H1 (cell line): ENCODE data around the gene THBS1. TPM values are rescaled to one million over a fixed set of nuclear protein-coding genes. Genes with fewer than 3 reads are reported as not detected.

Source experiments
- CTCF ChIA-PET: fragments of 300-600 bp; sonication (Branson Sonifier 250); formaldehyde crosslinking; loops from one replicate; lab custom pipeline; 2021; ENCODE audit not compliant: partially characterized antibody; lab: Charles Lee
- POLR2A ChIA-PET: fragments of 300-600 bp; sonication (Branson Sonifier 250); formaldehyde crosslinking; loops from one replicate; lab custom pipeline; 2021; ENCODE audit warnings: inconsistent platforms; ENCODE audit not compliant: partially characterized antibody; lab: Charles Lee
- DNase-seq, 2 experiments: peaks; one replicate each; pipeline versions ENCODE4 v3.0.0 to v3.0.0-alpha.2; 2010 to 2022; ENCODE audit warnings: low spot score in 2 of 2, low read depth in 1 of 2, mixed read lengths in 1 of 2
- FAIRE-seq: peaks from 2 replicates; lab custom pipeline; 2011; peaks lifted over from hg19 to GRCh38; lab: Jason Lieb, UNC
- H2AFZ ChIP-seq: 2 replicates; pipeline ENCODE4 v1.8.1; 2012; ENCODE audit warnings: low read length, inconsistent platforms
- H2AK5ac ChIP-seq: 2 replicates; pipeline ENCODE4 v1.6.1; 2013; ENCODE audit warnings: low read depth, low read length
- H2BK120ac ChIP-seq: replicated peaks from 2 replicates; pipeline ENCODE3; 2013; ENCODE audit warnings: low read depth, low read length, inconsistent platforms
- H2BK12ac ChIP-seq: 2 replicates; pipeline ENCODE4 v1.6.1; 2013; ENCODE audit warnings: low read depth, low read length
- H2BK15ac ChIP-seq: 2 replicates; pipeline ENCODE4 v1.6.1; 2013; ENCODE audit warnings: low read length
- H2BK20ac ChIP-seq: 2 replicates; pipeline ENCODE4 v1.6.1; 2013; ENCODE audit warnings: low read length
- H2BK5ac ChIP-seq: 2 replicates; pipeline ENCODE4 v1.6.1; 2013; ENCODE audit warnings: low read depth, low read length
- H3K14ac ChIP-seq: 2 replicates; pipeline ENCODE4 v1.6.1; 2013; ENCODE audit warnings: inconsistent platforms; ENCODE audit not compliant: insufficient read length
- H3K18ac ChIP-seq: 2 replicates; pipeline ENCODE4 v1.6.1; 2013; ENCODE audit warnings: low read length; ENCODE audit errors: extremely low read depth
- H3K23ac ChIP-seq: 2 replicates; pipeline ENCODE4 v1.6.1; 2013; ENCODE audit warnings: inconsistent platforms; ENCODE audit not compliant: insufficient read length
- H3K23me2 ChIP-seq: 2 replicates; pipeline ENCODE4 v1.6.1; 2013; ENCODE audit warnings: low read depth, low read length
- H3K27ac ChIP-seq: 2 replicates; pipeline ENCODE4 v1.6.1; 2011; ENCODE audit warnings: low read depth, low read length, inconsistent platforms
- H3K27me3 ChIP-seq, 4 experiments: replicated peaks in 1 of 4; 1 replicate in 1 of 4; 2 replicates in 3 of 4; pipeline versions ENCODE4 v1.6.1 to v1.8.1; 2011 to 2013; ENCODE audit warnings: low read length in 3 of 4, mild to moderate bottlenecking in 3 of 4, inconsistent platforms in 2 of 4, mixed read lengths in 2 of 4, moderate library complexity in 1 of 4; ENCODE audit not compliant: control insufficient read depth in 3 of 4, insufficient read depth in 3 of 4; ENCODE audit errors: extremely low read depth in 1 of 4
- H3K36me3 ChIP-seq, 4 experiments: 2 replicates each; pipeline versions ENCODE4 v1.6.1 to v1.8.1; 2011 to 2013; ENCODE audit warnings: mild to moderate bottlenecking in 4 of 4, low read length in 3 of 4, moderate library complexity in 2 of 4, control low read depth in 1 of 4, inconsistent platforms in 1 of 4; ENCODE audit not compliant: insufficient read depth in 4 of 4, control insufficient read depth in 2 of 4
- H3K4ac ChIP-seq: replicated peaks from 2 replicates; pipeline ENCODE3; 2013; ENCODE audit warnings: low read length, low read depth, mixed read lengths, inconsistent platforms; ENCODE audit not compliant: insufficient read length
- H3K4me1 ChIP-seq, 4 experiments: replicated peaks in 1 of 4; 1 replicate in 1 of 4; 2 replicates in 3 of 4; pipeline versions ENCODE4 v1.6.1 to v1.8.1; 2011 to 2013; ENCODE audit warnings: low read length in 3 of 4, inconsistent platforms in 2 of 4, mixed read lengths in 1 of 4; ENCODE audit not compliant: insufficient read depth in 4 of 4, control insufficient read depth in 3 of 4
- H3K4me2 ChIP-seq, 2 experiments: 2 replicates each; pipeline versions ENCODE4 v1.6.1 to v1.8.1; 2011 to 2013; ENCODE audit warnings: low read depth in 2 of 2, low read length in 2 of 2, control low read depth in 1 of 2, inconsistent platforms in 1 of 2, mild to moderate bottlenecking in 1 of 2; ENCODE audit not compliant: insufficient read depth in 1 of 2
- H3K4me3 ChIP-seq, 4 experiments: fragments of 200-600, 300-600 bp in 1 of 4; sonication (generic), shearing (Covaris generic), sonication (Bioruptor Twin) in 1 of 4; 2 replicates each; pipeline versions ENCODE4 v1.5.1 to v1.8.1; 2011 to 2016; ENCODE audit warnings: low read length in 4 of 4, low read depth in 3 of 4, control low read depth in 2 of 4, inconsistent platforms in 2 of 4, mild to moderate bottlenecking in 2 of 4, mixed read lengths in 1 of 4, moderate library complexity in 1 of 4; ENCODE audit not compliant: insufficient read depth in 2 of 4; ENCODE audit errors: extremely low read depth in 1 of 4
- H3K56ac ChIP-seq: replicated peaks from 2 replicates; pipeline ENCODE3; 2013; ENCODE audit warnings: low read depth, mild to moderate bottlenecking, mixed read lengths, low read length, inconsistent platforms; ENCODE audit not compliant: insufficient read length
- H3K79me1 ChIP-seq: 2 replicates; pipeline ENCODE4 v1.6.1; 2013; ENCODE audit warnings: low read depth, low read length, control low read depth
- H3K79me2 ChIP-seq, 2 experiments: 2 replicates each; pipeline versions ENCODE4 v1.6.1 to v1.8.1; 2012 to 2013; ENCODE audit warnings: low read length in 2 of 2, mild to moderate bottlenecking in 2 of 2, inconsistent platforms in 1 of 2; ENCODE audit not compliant: insufficient read depth in 2 of 2, control insufficient read depth in 1 of 2
- H3K9ac ChIP-seq, 4 experiments: replicated peaks in 1 of 4; 1 replicate in 1 of 4; 2 replicates in 3 of 4; pipeline versions ENCODE4 v1.6.1 to v1.8.1; 2011 to 2013; ENCODE audit warnings: low read depth in 3 of 4, low read length in 3 of 4, control low read depth in 2 of 4, mild to moderate bottlenecking in 2 of 4, moderate library complexity in 2 of 4, inconsistent platforms in 1 of 4; ENCODE audit errors: extremely low read depth in 1 of 4
- H3K9me3 ChIP-seq, 2 experiments: 2 replicates each; pipeline versions ENCODE4 v1.6.1 to v1.8.1; 2012 to 2013; ENCODE audit warnings: mild to moderate bottlenecking in 2 of 2, moderate library complexity in 2 of 2, control low read depth in 1 of 2, inconsistent platforms in 1 of 2, low read depth in 1 of 2, low read length in 1 of 2, mixed read lengths in 1 of 2; ENCODE audit not compliant: insufficient read depth in 2 of 2
- H4K20me1 ChIP-seq, 2 experiments: replicated peaks in 1 of 2; 2 replicates each; pipeline versions ENCODE3 to v1.8.1; 2011 to 2013; ENCODE audit warnings: inconsistent platforms in 2 of 2, low read length in 2 of 2, mild to moderate bottlenecking in 1 of 2; ENCODE audit not compliant: insufficient read depth in 2 of 2, control insufficient read depth in 1 of 2
- H4K5ac ChIP-seq: 2 replicates; pipeline ENCODE4 v1.6.1; 2013; ENCODE audit warnings: low read length, low read depth, mixed read lengths, inconsistent platforms; ENCODE audit not compliant: insufficient read length
- H4K8ac ChIP-seq: 2 replicates; pipeline ENCODE4 v1.8.0; 2013; ENCODE audit warnings: mild to moderate bottlenecking, moderate library complexity, low read length, inconsistent platforms; ENCODE audit not compliant: insufficient read depth; ENCODE audit errors: extremely low read depth
- H4K91ac ChIP-seq: replicated peaks from 2 replicates; pipeline ENCODE3; 2013; ENCODE audit warnings: low read length, mixed read lengths, inconsistent platforms; ENCODE audit not compliant: insufficient read length
- CBX8 ChIP-seq: fragments of 300-800, 300-1000 bp; sonication (generic); IDR thresholded peaks from 2 replicates; pipeline ENCODE4 v1.7.1; 2016; ENCODE audit warnings: low read depth, low read length, borderline replicate concordance
- EZH2 ChIP-seq: fragments of 200-600 bp; sonication (generic); IDR thresholded peaks from 2 replicates; pipeline ENCODE4 v1.7.1; 2012; ENCODE audit warnings: low read depth, mild to moderate bottlenecking, moderate library complexity, low read length, inconsistent platforms; ENCODE audit not compliant: severe bottlenecking
- POLR2A ChIP-seq, 2 experiments: IDR thresholded peaks; 1 replicate in 1 of 2; 2 replicates in 1 of 2; pipeline ENCODE4 v1.6.1; 2011; ENCODE audit warnings: low read depth in 2 of 2, low read length in 2 of 2, mild to moderate bottlenecking in 2 of 2; ENCODE audit errors: control extremely low read depth in 1 of 2
- POLR2AphosphoS5 ChIP-seq: IDR thresholded peaks from 2 replicates; pipeline ENCODE4 v1.6.1; 2011; ENCODE audit warnings: low read depth, low read length
- TBP ChIP-seq: IDR thresholded peaks from 2 replicates; pipeline ENCODE4 v1.6.1; 2011; ENCODE audit warnings: low read depth, low read length, improper control_type of control experiment
- TEAD4 ChIP-seq: IDR thresholded peaks from 2 replicates; pipeline ENCODE4 v1.6.1; 2012; ENCODE audit warnings: low read depth, low read length, inconsistent platforms, mixed read lengths
- WGBS, 2 experiments: shearing (Covaris generic) in 1 of 2; methylation state at CpG; one replicate each; pipeline versions ENCODE4 v1.1.6 to v1.1.7; 2013 to 2015; ENCODE audit warnings: low lambda C conversion rate in 2 of 2, mixed read lengths in 2 of 2, inconsistent platforms in 1 of 2, low coverage in 1 of 2, missing lambda C conversion rate in 1 of 2; ENCODE audit not compliant: insufficient replicate concordance in 2 of 2, insufficient coverage in 1 of 2, insufficient read length in 1 of 2; ENCODE audit errors: extremely low coverage in 1 of 2, missing lambda C conversion rate in 1 of 2; 5-methylcytosine and 5-hydroxymethylcytosine counted together
- polyA plus RNA-seq, 7 experiments: library from polyadenylated mRNA; depleted of rRNA in 3 of 7; stranded (reverse) in 5 of 7; unstranded in 2 of 7; fragments of >200 nt in 5 of 7; fragments of 200-250 nt in 2 of 7; gene quantifications; 1 replicate in 5 of 7; 2 replicates in 1 of 7; 4 replicates in 1 of 7; pipeline versions ENCODE4 v1.2.1 to v1.2.3, GENCODE V29; 2011 to 2013; ENCODE audit warnings: missing spikeins in 2 of 7, mixed read lengths in 2 of 7
- total RNA-seq: library from RNA; stranded (reverse); fragmentation: NEBNext Ultra II Directional; extraction: Animal tissue kit (Norgen Biotek cat#: 25700); gene quantifications from 2 replicates; pipeline ENCODE4 v1.2.1, GENCODE V29; 2021
- TF ChIP-seq, protein P1 (sequence below), 3 experiments: IDR thresholded peaks; 1 replicate in 2 of 3; 2 replicates in 1 of 3; pipeline versions ENCODE4 v1.5.1 to v1.6.1; 2011; ENCODE audit warnings: low read length in 3 of 3, mild to moderate bottlenecking in 3 of 3, inconsistent platforms in 2 of 3, low read depth in 1 of 3, moderate library complexity in 1 of 3; ENCODE audit not compliant: insufficient read depth in 1 of 3; ENCODE audit errors: control extremely low read depth in 1 of 3

The THBS1 gene
- total and polyA plus RNA-seq, 2 of the 8 experiments (the other 6 are each of a cell fraction or from before 2014, with no cell fraction given): 10.3 to 63.3 TPM

GRCh38 chr15:39592500-39592899 is 11.6 kb downstream of the THBS1 start:
- Histone ChIP-seq H4K5ac (no peak overlapping the region), H2AFZ (no peak overlapping the region), H3K14ac (no peak overlapping the region), H3K4ac (no peak overlapping the region), H3K23me2 (no peaks in the 10 kb centered on the region), H2AK5ac (no peak overlapping the region), H2BK120ac (no peak overlapping the region), H3K27ac (no peak overlapping the region), H3K79me1 (no peaks in the 10 kb centered on the region), H4K8ac (no peak overlapping the region; the same call in 1 of the 2 replicates), H2BK15ac (no peak overlapping the region), H3K9ac (no peak overlapping the region), H3K56ac (no peak overlapping the region), H3K18ac (no peak overlapping the region), H3K4me2 (no peak overlapping the region), H3K27me3 (no peaks in the 10 kb centered on the region)
- TF ChIP-seq CBX8 (no peak), POLR2AphosphoS5 (peak; percentile 91), POLR2A (IDR thresholded peaks at IDR 0.05; ENCODE audit: control extremely low read depth in 1 of 2, low read depth in 2 of 2, low read length in 2 of 2) (peak in 1 of 2 experiments; percentile 54; a peak in 1 of 3 replicates), TBP (no peak), EZH2 (no peak), TEAD4 (no peak)
- TF ChIP-seq, protein P1, sequence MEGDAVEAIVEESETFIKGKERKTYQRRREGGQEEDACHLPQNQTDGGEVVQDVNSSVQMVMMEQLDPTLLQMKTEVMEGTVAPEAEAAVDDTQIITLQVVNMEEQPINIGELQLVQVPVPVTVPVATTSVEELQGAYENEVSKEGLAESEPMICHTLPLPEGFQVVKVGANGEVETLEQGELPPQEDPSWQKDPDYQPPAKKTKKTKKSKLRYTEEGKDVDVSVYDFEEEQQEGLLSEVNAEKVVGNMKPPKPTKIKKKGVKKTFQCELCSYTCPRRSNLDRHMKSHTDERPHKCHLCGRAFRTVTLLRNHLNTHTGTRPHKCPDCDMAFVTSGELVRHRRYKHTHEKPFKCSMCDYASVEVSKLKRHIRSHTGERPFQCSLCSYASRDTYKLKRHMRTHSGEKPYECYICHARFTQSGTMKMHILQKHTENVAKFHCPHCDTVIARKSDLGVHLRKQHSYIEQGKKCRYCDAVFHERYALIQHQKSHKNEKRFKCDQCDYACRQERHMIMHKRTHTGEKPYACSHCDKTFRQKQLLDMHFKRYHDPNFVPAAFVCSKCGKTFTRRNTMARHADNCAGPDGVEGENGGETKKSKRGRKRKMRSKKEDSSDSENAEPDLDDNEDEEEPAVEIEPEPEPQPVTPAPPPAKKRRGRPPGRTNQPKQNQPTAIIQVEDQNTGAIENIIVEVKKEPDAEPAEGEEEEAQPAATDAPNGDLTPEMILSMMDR (IDR thresholded peaks at IDR 0.05; ENCODE audit: control extremely low read depth in 1 of 3, insufficient read depth in 1 of 3, low read depth in 1 of 3, low read length in 3 of 3): no peak
- TF ChIP-seq, all 59 proteins: peak for 2
- Histone ChIP-seq H4K20me1 (peaks cover 0 to 2% of the 10 kb centered on the region in 2 experiments), H3K9me3 (no peaks in the 10 kb centered on the region), H3K4me3 (no peak overlapping the region), H2BK20ac (no peak overlapping the region), H3K23ac (no peak overlapping the region), H2BK5ac (no peak overlapping the region), H4K91ac (no peak overlapping the region), H3K4me1 (no peaks in the 10 kb centered on the region; a peak in 1 of 7 replicates), H3K79me2 (no peaks in the 10 kb centered on the region), H3K36me3 (peaks cover 53 to 94% (median 77%) of the 10 kb centered on the region in 4 experiments), H2BK12ac (no peak overlapping the region)
- ChIA-PET CTCF (interaction anchor here (0.6 to 1.9 kb wide), 2 partner anchors 10 to 52 kb away, joined by 5 to 15 read pairs; no protein-coding TSS in a partner anchor), POLR2A (interaction anchor here (1.6 to 16.2 kb wide), 2 partner anchors 11 to 13 kb away, joined by 5 to 117 read pairs; partner anchors contain the start of gene THBS1)
- FAIRE-seq (no peak), DNase-seq (no peak)
- 93% methylated on average over 6 of the region's 6 CpGs; no CpG with 5 or more reads in 1 of the 2 experiments for WGBS, 2 experiments
